Mesodermal cell (in vitro differentiated cells): ENCODE measurements around the gene BRINP2.
"Not testable (repeated sequence)": the region's sequence is repeated elsewhere in the genome, so short reads cannot be mapped to it uniquely, and the experiment has no call there.

ENCODE experiments used
- H3K27ac ChIP-seq: 2 replicates; pipeline ENCODE4 v1.7.0; 2013; ENCODE audit warnings: mild to moderate bottlenecking, low read depth, low read length, moderate library complexity; ENCODE audit not compliant: severe bottlenecking
- H3K36me3 ChIP-seq: 2 replicates; pipeline ENCODE4 v1.7.1; 2013; ENCODE audit warnings: mild to moderate bottlenecking, low read length, moderate library complexity; ENCODE audit not compliant: control insufficient read depth, insufficient read depth
- H3K4me1 ChIP-seq: one replicate; pipeline ENCODE4 v1.7.1; 2013; ENCODE audit warnings: mild to moderate bottlenecking, low read length; ENCODE audit not compliant: insufficient read depth, control insufficient read depth, poor library complexity, severe bottlenecking
- H3K4me3 ChIP-seq: 2 replicates; pipeline ENCODE4 v1.7.0; 2013; ENCODE audit warnings: low read length, control low read depth, mild to moderate bottlenecking; ENCODE audit not compliant: insufficient read depth, poor library complexity, severe bottlenecking; ENCODE audit errors: extremely low read depth
- H3K9me3 ChIP-seq: 2 replicates; pipeline ENCODE4 v1.7.1; 2013; ENCODE audit warnings: mild to moderate bottlenecking, low read length, moderate library complexity; ENCODE audit not compliant: control insufficient read depth
- WGBS, 2 experiments: methylation state at CpG; one replicate each; pipeline ENCODE4 v1.1.5; 2013; ENCODE audit warnings: missing lambda C conversion rate in 2 of 2; ENCODE audit not compliant: insufficient coverage in 2 of 2; 5-methylcytosine and 5-hydroxymethylcytosine counted together

BRINP2 gene

DNA sequence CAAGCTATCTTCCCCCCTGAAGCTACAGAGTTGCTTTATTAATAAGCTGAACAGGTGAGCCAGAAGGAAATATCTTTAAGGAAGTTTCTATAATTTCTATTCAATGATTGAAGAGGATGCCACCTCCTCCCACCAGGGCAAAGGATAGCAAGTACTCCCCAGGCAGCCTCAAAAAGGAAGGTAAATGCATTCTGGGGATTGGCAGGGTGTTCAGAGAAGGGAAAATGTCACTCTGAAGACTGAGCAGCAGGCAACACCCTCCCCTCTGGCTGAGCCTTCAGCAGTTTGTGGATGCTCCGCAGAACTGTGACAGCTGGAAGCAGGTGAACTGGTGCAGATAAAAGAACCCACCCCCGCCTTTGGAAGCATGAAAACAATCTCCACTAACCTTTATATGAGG is 140.8 kb downstream of the BRINP2 start:
- Histone ChIP-seq H3K27ac (no peak overlapping the region), H3K4me3 (no peak overlapping the region), H3K9me3 (no peaks in the 10 kb centered on the region), H3K36me3 (no peaks in the 10 kb centered on the region), H3K4me1 (peaks cover 3% of the 10 kb centered on the region)
- 88 to 92% methylated on average over 2 of the region's 2 CpGs for WGBS, 2 experiments

DNA sequence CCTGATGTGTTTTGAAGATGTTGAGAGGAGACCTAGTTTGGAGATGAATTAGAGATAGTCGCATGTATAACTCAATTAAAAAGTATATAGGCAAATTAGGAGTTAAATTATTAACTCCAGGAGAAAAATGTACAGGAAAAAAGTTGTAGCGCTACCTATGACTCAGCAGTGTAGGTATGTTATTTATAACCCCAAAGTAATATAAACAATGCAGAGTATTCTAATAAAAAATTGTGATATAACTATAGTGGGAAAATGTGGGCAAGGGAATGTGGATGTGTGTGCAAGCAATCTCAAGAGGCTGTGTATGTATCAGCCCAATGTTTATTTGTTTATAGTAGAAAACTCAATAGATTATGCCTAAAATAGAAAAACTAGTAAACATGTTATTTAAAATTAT is 144.5 kb downstream of the BRINP2 start:
- Histone ChIP-seq H3K27ac (no peak overlapping the region), H3K36me3 (no peaks in the 10 kb centered on the region), H3K4me1 (no peaks in the 10 kb centered on the region), H3K9me3 (no peaks in the 10 kb centered on the region), H3K4me3 (no peak overlapping the region)
- WGBS, 2 experiments: no CpG with 5 or more reads among the region's 2 CpGs

GRCh38 chr1:177315761-177316160 is 145.0 kb downstream of the BRINP2 start:
- no peaks in the 10 kb centered on the region for H3K4me1 ChIP-seq
- H3K27ac ChIP-seq: no peak overlapping the region
- H3K36me3 ChIP-seq: no peaks in the 10 kb centered on the region
- no peaks in the 10 kb centered on the region for H3K9me3 ChIP-seq
- whole genome bisulfite sequencing, 2 experiments: 80% methylated on average over 1 of the region's 4 CpGs; no CpG with 5 or more reads in 1 of the 2 experiments
- no peak overlapping the region for H3K4me3 ChIP-seq

- H3K4me3 ChIP-seq, H3K4me1 ChIP-seq, H3K9me3 ChIP-seq, H3K36me3 ChIP-seq, H3K27ac ChIP-seq: not testable (repeated sequence)
Measured at GRCh38 chr1:177321434-177321833, 150.7 kb downstream of the BRINP2 start.

- 86% methylated on average over 1 of the region's 2 CpGs; no CpG with 5 or more reads in 1 of the 2 experiments for WGBS, 2 experiments
- Histone ChIP-seq H3K9me3 (no peaks in the 10 kb centered on the region), H3K4me3 (no peak overlapping the region), H3K36me3 (no peaks in the 10 kb centered on the region), H3K27ac (no peak overlapping the region), H3K4me1 (no peaks in the 10 kb centered on the region)
Measured at GRCh38 chr1:177328251-177328650, 157.5 kb downstream of the BRINP2 start.

- no peaks in the 10 kb centered on the region for H3K4me1 ChIP-seq
- H3K27ac ChIP-seq: no peak overlapping the region
- H3K36me3 ChIP-seq: no peaks in the 10 kb centered on the region
- 86 to 92% methylated on average over 1 to 2 of the region's 2 CpGs for WGBS, 2 experiments
- H3K9me3 ChIP-seq: no peaks in the 10 kb centered on the region
- no peak overlapping the region for H3K4me3 ChIP-seq
Measured at GRCh38 chr1:177329871-177330270, 159.1 kb downstream of the BRINP2 start.
